Nephron progenitor cell (in vitro differentiated cells): ENCODE results near the gene NUSAP1.
A peak's percentile ranks its signal among the peaks of the same experiment; 100 is the strongest.

Experiments
- DNase-seq: peaks from one replicate; pipeline ENCODE4 v3.0.0; 2021
- H3K27ac Mint-ChIP-seq: 2 replicates; pipeline ENCODE4 v1.8.0; 2021; ENCODE audit warnings: mild to moderate bottlenecking, moderate library complexity, mixed read lengths
- H3K27me3 Mint-ChIP-seq: 2 replicates; pipeline ENCODE4 v1.8.0; 2021; ENCODE audit warnings: mild to moderate bottlenecking, low read depth, mixed read lengths; ENCODE audit not compliant: poor library complexity
- H3K36me3 Mint-ChIP-seq: 2 replicates; pipeline ENCODE4 v1.8.0; 2021; ENCODE audit warnings: low read depth, mixed read lengths
- H3K4me1 Mint-ChIP-seq: 2 replicates; pipeline ENCODE4 v1.8.0; 2021; ENCODE audit warnings: mixed read lengths
- H3K4me3 Mint-ChIP-seq: 2 replicates; pipeline ENCODE4 v1.8.0; 2021; ENCODE audit warnings: mild to moderate bottlenecking, moderate library complexity, mixed read lengths
- H3K9me3 Mint-ChIP-seq: 2 replicates; pipeline ENCODE4 v1.8.0; 2021; ENCODE audit warnings: mild to moderate bottlenecking, moderate library complexity, mixed read lengths
- CTCF ChIP-seq: fragments of 200-600 bp; sonication (generic); IDR thresholded peaks from 2 replicates; pipeline ENCODE4 v1.5.0; 2021; ENCODE audit warnings: antibody characterized with exemption

NUSAP1 gene

GRCh38 chr15:41331281-41331680, 1.4 kb upstream of the NUSAP1 start:
- Mint-ChIP-seq H3K27me3 (no peaks in the 10 kb centered on the region), H3K36me3 (peaks cover 31% of the 10 kb centered on the region), H3K27ac (peak overlapping the region; percentile 96), H3K9me3 (no peaks in the 10 kb centered on the region), H3K4me1 (peaks cover 33% of the 10 kb centered on the region), H3K4me3 (peak overlapping the region; percentile 98)
- DNase-seq: no peak
- TF ChIP-seq CTCF: no peak

GRCh38 chr15:41331833-41332193, 868 bp upstream of the NUSAP1 start:
- TF ChIP-seq CTCF: peak; percentile 72
- Mint-ChIP-seq H3K27me3 (no peaks in the 10 kb centered on the region), H3K27ac (peak overlapping the region; percentile 96), H3K36me3 (peaks cover 31% of the 10 kb centered on the region), H3K9me3 (no peaks in the 10 kb centered on the region), H3K4me3 (peak overlapping the region; percentile 98), H3K4me1 (peaks cover 38% of the 10 kb centered on the region)
- no peak for DNase-seq

GRCh38 chr15:41333026-41333562, 413 bp downstream of the NUSAP1 start:
- TF ChIP-seq CTCF: no peak
- DNase-seq: no peak
- peaks cover 49% of the 10 kb centered on the region for H3K4me1 Mint-ChIP-seq
- no peaks in the 10 kb centered on the region for H3K9me3 Mint-ChIP-seq
- peaks cover 35% of the 10 kb centered on the region for H3K36me3 Mint-ChIP-seq
- peak overlapping the region; percentile 98 for H3K4me3 Mint-ChIP-seq
- H3K27ac Mint-ChIP-seq: peak overlapping the region; percentile 96
- H3K27me3 Mint-ChIP-seq: no peaks in the 10 kb centered on the region

- H3K4me3 Mint-ChIP-seq: peak overlapping the region; percentile 98
Observed at GRCh38 chr15:41334293-41335120, 1.8 kb downstream of the NUSAP1 start.

GRCh38 chr15:41336549-41336948, 3.9 kb downstream of the NUSAP1 start:
- no peaks in the 10 kb centered on the region for H3K27me3 Mint-ChIP-seq
- no peak for TF ChIP-seq CTCF
- H3K27ac Mint-ChIP-seq: peak overlapping the region; percentile 67
- H3K4me3 Mint-ChIP-seq: peak overlapping the region; percentile 9
- DNase-seq: no peak
- peaks cover 50% of the 10 kb centered on the region for H3K4me1 Mint-ChIP-seq
- no peaks in the 10 kb centered on the region for H3K9me3 Mint-ChIP-seq
- peaks cover 55% of the 10 kb centered on the region for H3K36me3 Mint-ChIP-seq

More at GRCh38 chr15:41334293-41335120, 1.8 kb downstream of the NUSAP1 start:
- DNase-seq: no peak
- no peaks in the 10 kb centered on the region for H3K27me3 Mint-ChIP-seq
- no peak for TF ChIP-seq CTCF
- no peak overlapping the region for H3K27ac Mint-ChIP-seq
- no peaks in the 10 kb centered on the region for H3K9me3 Mint-ChIP-seq
- peaks cover 36% of the 10 kb centered on the region for H3K36me3 Mint-ChIP-seq
- peaks cover 59% of the 10 kb centered on the region for H3K4me1 Mint-ChIP-seq
